Prostate gland (tissue), 2 donors: Measurements from ENCODE around the gene CDK5RAP2.

ENCODE experiments used
- POLR2A ChIP-seq: fragments of 450-650 bp; IDR thresholded peaks from one replicate; pipeline ENCODE4 v1.6.1; 2016; ENCODE audit warnings: antibody characterized with exemption, mild to moderate bottlenecking
- POLR2AphosphoS5 ChIP-seq: sonication (generic); formaldehyde crosslinking; IDR thresholded peaks from one replicate; pipeline ENCODE4 v1.6.1; 2017; ENCODE audit warnings: antibody characterized with exemption
- TF ChIP-seq, protein P1 (sequence below), 4 experiments: fragments of 200-600 bp in 2 of 4; fragments of 450-650 bp in 2 of 4; sonication (generic) in 2 of 4; IDR thresholded peaks; 1 replicate in 3 of 4; 2 replicates in 1 of 4; pipeline ENCODE4 v1.5.1; 2016 to 2019; ENCODE audit warnings: antibody characterized with exemption in 4 of 4, mild to moderate bottlenecking in 2 of 4, moderate library complexity in 2 of 4

DNA sequence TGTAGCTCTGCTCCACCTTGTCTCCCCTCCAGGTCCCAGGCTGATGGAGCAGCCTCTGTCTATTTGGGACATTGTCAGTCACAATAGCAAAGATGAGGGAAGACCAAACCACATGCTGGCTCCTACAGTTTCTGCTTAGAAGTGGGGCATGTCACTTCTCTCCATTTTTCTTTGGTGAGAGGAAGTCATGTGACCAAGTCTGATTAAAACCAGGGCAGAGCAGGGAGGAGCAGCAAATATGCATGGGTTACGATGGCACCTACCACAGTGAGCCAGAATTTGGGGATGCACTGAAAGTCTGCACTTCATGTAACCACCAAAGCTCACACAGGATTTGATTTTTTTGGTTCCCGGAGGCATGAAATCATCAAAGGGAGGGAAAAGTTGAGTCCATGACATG, 234.6 kb downstream of the CDK5RAP2 start:
- TF ChIP-seq, protein P1, sequence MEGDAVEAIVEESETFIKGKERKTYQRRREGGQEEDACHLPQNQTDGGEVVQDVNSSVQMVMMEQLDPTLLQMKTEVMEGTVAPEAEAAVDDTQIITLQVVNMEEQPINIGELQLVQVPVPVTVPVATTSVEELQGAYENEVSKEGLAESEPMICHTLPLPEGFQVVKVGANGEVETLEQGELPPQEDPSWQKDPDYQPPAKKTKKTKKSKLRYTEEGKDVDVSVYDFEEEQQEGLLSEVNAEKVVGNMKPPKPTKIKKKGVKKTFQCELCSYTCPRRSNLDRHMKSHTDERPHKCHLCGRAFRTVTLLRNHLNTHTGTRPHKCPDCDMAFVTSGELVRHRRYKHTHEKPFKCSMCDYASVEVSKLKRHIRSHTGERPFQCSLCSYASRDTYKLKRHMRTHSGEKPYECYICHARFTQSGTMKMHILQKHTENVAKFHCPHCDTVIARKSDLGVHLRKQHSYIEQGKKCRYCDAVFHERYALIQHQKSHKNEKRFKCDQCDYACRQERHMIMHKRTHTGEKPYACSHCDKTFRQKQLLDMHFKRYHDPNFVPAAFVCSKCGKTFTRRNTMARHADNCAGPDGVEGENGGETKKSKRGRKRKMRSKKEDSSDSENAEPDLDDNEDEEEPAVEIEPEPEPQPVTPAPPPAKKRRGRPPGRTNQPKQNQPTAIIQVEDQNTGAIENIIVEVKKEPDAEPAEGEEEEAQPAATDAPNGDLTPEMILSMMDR (IDR thresholded peaks at IDR 0.05) = no peak
- no peak for TF ChIP-seq POLR2A
- no peak for TF ChIP-seq POLR2AphosphoS5
